HG02938 (cell line): ENCODE data around the gene GAS2.

Experiments used
- ATAC-seq: cut with Tn5 transposase; IDR thresholded peaks from one replicate; pipeline ENCODE4 v1.9.1; 2021; ENCODE audit warnings: mild to moderate bottlenecking, moderate library complexity; ENCODE audit not compliant: unreplicated experiment

The GAS2 gene

DNA sequence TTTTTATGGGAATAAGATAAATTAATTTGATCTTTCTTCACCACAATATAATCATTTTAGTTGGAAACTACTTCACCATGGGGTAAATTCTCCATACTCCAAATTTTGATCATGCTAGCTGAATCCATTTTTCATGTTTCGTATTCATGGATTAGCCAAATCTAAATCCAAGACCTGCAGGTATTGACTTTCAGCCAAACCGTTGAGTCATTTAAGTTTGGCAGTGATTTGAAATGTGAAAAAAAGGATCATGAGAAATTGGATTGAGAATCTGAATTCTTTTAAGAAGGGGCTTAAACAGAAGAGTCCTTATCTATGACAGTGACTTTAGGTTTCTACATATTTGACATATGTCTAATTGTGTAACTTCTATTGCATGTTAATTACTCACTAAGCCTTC is 5.3 kb downstream of the GAS2 start:
- ATAC-seq, result no peak

DNA sequence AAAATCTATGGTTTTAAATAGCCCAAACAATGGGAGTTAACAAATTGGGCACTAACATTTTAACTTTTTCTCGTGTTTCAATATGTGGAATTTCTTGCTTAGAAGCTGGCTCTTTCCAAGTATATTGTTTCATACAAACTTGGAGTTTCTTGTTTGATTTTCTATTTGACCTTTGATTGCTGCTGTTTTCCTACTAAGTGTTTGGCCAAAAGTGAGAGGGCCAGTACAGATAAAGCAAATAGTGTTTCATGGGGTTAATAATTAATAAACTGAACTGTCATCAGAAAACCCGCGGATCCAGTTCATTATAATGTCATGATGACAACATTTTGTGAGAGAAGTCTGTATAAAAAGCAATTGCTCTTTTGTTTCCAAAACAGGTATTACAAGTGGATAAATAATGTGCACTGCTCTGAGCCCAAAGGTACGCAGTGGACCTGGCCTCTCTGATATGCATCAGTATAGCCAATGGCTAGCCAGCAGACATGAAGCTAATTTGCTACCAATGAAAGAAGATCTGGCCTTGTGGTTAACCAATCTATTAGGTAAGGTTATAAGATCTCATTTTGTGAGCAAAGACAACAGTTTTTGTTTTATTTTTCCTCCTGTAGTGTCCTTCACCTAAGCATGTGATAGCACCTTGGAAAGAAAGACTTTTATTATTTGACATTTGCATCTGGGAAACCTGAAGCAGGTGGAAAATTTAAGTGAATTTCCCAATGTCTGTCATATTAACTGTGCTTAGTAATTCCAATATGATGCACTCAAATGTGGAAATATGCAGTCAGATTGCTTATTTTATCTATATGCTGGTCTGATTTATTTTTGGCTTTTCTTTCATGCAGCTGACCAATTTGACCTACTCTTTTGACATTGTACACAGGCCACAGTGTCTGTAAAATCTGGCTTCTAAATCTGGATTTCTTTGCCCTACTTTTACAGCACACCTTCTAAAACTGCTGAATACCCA is 8.3 kb downstream of the GAS2 start:
- ATAC-seq, result no peak

DNA sequence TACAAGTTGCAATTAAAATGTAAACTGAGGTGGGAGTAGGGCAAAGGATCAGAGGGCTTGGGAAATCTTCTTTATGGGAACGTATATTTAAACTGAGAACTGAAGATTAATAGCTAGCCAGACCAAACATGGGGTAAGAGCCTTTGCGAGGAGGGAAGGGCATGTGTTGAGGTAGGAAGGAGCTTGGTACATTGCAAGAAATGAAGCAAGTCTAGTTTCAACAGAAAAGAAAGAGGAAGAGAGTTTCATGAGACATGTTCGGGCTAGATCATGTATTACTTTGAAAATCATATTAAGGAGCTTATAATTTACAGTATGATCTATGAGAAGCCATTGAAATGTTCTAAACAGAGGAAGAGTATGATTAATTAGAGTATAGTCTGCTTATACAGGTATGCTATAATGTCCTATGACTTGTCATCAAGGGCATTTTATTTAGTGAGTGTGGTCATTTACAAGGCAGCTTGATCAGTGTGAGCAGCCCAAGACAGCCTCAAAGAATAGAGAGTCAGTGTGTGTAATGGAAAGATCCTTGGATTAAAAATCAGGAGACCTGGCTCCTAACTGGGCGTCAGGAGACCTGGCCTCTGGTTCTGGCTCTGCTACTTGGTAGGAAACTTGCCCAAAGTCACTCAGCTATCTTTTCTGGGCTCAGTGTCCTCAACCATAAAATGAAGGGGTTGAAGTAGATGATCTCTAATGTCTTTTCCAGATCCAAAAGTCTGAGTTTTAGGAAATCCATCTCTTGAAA is 10.9 kb downstream of the GAS2 start:
- peak; percentile 39 for ATAC-seq

DNA sequence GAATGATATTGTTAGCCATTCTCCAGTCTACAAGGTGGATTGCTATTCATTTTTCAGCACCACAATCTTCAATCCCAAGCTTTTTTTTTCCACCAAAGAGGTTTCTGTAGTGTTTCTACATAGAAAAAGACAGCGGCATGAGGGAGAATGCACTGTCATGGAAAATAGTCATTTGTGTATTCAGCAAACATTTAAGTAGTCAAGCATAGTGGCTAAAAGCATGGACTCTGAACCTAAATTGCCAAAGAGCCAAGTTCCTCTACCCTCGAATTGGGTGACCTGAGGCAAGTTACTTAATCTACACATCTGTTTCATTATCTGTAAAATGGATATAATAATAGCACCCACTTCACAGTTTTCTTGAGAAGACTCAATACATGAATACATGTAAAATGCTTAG is 14.2 kb downstream of the GAS2 start:
- no peak for ATAC-seq

DNA sequence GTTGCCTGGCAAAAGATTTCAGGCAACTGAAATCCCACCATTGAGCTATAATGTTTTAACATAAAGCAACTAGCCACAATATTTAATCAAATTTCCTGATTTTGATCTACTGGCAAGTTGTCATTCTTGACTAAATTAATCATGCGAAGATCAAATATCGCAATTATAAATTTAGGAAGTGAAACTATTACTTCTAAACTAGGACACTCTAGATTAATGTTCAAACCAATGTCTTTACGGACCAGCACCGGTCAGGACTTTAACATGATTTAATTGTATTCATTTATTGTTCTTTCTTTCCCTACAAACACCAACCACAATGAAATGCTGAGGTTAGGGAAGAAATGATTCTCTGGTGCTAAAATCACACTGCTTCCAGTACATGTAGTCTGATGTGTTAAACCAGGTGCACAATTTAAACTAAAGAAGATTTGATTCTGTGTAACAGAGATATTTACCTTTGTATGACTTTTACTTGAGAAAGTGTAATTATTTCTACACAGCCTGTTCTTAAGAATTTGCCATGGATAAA is 14.9 kb downstream of the GAS2 start:
- no peak for ATAC-seq

DNA sequence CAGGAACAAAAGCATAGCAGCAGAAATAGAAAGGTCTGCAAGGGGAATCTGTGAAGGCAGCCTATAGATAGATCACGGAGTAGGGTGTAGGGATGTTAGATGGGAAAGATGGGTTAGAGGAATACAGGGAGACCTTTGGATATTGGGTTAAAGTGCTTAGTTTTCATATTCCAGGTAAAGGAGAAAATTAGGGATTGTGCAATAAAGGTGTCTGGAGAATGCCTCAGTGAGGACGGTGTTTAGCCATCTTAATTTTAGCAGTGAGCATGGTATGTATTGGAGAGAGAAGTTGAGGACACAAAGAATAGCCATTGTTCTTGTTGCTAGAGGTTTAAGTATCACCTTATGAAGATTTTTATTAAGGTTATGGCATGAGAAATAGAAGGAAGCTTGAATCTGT is 17.7 kb downstream of the GAS2 start:
- no peak for ATAC-seq

DNA sequence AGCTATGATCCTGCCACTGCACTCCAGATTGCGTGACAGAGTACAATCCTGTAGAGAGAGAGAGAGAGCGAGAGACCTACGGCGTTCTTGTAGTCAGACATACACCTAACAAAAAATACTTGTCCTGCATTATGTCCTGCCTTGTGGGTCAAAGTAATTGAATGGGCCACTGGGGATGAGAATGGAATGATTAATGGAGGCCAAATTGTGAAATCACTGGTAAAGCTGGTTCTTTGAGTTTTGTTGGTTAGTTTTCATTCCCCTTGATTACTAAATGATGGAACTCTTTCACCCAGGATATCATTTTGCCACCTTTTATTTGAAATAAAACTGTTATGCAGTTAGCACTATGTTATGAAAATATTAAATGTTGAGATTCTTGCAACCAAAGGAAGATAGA is 18.7 kb downstream of the GAS2 start:
- no peak for ATAC-seq

DNA sequence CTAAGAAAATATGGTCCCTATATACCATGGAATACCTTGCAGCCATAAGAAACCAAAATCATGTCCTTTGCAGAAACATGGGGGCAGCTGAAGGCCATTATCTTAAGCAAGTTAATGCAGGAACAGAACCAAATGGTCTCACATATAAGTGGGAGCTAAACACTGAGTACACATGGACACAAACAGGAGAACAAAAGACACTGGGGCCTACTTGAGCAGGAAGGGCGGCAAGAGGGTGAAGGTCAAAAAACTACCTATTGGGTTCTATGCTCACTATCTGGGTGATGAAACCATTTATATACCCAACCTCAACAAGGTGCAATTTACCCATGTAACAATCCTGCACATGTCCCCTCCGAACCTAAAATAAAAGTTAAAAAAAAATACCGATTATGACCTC is 22.5 kb downstream of the GAS2 start:
- ATAC-seq, result no peak

DNA sequence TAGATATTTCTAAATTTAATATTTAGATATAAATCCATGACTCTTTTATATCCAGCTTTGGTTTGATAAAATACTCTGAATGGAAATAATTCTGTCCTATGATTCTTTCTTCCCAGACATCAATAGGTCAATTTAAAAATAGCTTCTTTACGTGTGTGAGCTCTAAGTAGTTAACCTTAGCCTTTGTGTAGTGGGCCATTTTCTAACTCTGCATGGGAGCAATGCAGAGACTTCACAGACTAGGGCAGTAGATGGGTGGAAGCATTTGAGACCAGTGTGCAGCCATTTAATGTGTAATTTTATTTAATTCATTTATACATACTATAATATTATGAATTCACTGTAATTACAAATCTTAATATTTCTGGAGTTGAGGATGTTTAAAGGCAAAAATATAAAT is 23.8 kb downstream of the GAS2 start:
- ATAC-seq, result no peak

DNA sequence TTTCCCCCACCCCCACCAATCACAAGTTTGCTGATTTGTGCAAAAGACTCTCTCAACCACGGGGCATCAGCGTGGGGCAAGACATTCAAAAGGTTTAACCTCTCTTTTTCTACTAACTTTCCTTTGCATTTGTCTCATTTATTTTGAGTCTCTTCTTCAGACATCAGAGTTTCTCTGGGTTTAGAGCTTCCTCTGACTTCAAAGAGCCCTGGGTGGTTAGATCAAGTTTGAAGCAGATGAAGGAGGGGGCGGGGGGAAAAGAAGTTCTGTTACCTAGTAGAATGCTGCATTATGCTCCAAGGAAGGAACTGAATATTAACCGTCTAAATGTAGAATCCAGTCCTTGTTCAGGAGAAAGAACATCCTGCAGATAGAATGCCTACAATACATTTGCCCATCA is 24.5 kb downstream of the GAS2 start:
- ATAC-seq, result no peak

DNA sequence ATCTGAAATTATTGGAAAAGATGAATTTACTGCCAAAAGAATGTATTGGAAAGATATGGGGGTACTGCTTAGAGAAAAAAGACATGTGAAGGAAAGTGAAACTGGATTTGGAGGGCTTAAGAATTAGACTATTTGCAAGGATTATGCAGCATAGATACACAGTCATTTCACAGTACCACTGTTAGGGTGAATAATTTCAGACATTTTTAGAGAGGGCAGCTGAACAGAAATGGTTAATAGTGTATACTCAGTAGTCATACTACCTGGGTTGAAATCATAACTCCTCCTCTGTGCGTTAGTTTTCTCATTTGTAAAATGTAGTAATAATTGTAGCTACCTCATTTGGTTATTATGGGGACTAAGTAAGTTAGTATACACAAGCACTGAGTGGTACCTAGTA is 33.0 kb downstream of the GAS2 start:
- ATAC-seq, result peak; percentile 68

DNA sequence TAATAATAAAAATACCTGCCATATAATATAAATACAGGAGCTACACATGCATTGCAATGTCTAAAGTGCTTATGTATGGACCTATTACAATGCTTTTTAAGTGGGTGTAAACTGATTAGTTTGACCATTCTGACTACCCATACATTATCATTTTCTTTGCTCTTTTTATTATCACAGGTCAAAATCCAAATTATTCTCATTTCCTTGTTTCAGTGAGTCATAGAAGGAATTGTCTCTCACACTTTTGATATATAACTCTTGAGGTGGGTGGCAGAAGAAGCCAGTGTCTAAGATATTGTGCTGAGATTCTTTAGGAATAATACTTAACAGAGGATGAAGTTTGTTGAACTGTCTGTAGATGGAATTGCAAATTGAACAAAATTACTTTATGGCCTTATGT is 35.6 kb downstream of the GAS2 start:
- ATAC-seq, result no peak

DNA sequence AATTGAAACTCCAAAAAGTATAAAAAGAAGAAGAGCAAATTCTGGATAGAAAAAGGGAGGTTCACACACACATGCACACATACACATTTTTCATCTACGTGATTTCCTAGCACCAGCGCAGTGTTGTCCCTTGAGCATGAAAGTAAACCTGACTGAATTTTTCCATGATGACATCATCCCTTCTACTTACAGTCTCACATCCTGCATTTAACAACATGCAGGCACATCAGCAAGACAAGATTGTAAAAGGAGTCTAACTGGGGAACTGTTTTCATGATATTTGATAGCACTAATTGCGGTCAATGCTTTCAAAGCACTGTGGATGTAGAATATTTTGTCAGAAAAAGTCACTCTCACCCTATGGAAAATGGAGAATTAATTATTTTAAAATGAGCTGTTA is 36.6 kb downstream of the GAS2 start:
- ATAC-seq, result peak; percentile 57

DNA sequence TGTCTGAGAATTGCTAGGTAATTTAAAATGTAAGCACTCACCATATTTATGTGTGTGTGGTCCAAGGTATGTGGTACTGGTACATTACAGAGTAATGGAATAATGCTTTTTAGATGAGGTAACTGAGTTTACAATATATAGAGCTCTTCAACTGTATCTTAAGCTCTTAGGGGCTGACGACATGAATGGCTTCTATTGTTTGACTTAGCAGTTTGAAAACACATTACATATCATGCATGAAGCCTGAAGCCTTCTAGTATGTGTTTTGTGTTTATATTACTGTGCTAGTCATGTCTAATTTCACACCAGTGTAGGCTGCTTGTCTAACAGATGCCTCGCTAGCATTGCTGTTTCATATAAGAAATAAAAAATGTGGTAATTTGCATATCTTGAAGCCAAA is 37.2 kb downstream of the GAS2 start:
- no peak for ATAC-seq

DNA sequence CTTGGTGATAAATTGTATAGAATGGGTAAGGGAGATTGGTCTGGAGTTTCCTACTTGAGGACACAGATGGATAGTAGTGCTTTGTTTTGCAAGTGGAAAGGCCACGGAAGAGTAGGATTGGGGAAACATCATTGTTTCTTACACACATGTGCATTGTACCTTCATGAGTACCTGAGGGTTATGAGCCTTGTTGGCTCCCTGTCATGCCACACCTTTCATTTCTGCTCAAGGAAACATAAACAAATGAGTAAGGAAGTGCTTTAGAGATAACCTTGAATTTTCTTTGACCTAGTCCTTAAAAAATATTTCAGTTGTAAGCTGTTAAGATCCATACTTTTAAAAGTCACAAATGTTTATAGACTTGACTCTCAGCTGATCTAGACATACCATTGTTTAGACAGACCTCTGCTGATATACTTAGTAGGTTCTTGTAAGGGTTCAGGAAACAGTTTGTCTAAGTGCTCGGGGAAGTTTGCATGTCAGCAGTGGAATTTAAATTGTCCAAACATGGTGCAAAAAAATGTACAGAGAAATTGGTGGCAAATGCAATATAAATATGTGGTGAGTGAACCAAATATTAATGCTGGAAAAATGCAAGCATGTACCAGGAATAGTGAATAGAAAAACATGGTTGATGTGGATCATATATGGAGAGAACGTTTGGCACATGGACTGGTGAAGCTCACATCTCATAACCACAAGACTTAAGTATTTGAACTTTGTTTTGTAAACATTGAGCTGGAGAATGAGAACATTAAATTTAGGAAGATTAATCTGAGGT is 40.9 kb downstream of the GAS2 start:
- ATAC-seq, result no peak

DNA sequence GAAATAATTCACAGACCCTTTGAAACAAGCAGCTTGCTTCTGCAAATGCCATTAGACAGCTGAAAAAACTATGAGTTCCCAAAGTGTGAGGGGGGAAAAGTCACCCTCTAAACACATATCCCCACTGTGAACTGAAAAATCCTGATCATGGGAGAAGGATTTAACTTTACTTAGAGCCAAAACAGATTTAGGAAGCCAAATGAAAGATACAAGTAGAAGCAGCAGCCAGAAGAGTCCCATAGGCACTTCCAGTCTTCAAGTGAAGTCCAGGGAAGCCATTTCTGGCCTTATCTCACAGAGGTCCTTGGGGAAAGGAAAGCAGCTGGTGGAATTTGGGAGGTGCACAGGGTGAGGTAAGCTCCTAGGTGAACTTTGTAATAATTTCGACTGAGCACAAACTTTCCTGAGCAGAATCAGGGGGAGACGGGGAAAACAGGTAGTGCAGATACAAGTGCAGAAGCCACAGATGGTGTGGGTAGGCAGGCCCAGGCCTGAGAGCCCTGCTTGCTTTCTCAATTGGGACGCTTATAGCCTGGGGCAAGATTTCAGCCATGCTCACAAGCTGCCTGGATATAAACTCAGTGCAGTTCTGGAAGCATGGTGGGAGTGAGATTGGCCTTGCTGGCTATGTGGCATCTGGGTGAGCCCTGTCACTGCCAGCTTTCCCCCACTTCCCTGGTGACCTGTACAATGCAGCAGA is 44.8 kb downstream of the GAS2 start:
- no peak for ATAC-seq

DNA sequence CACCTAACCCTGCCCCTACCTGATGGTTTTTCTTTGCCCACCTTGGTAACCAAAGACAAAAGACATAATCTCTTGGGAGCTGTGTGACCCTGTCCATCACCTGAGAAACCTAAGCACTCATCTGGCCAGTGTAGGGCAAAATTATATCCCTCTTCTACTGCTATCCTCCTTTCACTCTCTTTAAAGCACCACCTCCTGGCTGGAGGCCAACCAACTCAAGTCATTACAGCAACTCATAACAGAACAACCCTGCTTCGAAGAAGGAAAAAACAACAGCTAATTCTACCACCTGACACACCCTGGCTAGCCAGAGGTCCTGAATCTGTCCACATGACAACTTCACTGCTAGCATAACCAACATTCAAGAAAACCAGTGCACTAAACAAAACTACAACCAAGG is 45.5 kb downstream of the GAS2 start:
- no peak for ATAC-seq

DNA sequence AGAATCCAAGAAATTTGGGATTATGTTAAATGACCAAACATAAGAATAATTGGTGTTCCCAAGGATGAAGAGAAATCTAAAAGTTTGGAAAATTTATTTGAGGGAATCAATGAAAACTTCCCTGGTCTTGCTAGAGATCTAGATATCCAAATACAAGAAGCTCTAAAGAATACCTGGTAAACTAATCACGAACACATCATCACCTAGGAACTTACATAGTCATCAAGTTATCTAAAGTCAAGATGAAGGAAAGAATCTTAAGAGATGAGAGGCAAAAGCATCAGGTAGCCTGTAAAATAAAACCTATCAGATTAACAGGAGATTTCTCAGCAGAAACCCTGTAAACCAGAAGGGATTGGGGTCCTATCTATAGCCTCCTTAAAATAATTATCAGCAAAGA is 46.9 kb downstream of the GAS2 start:
- ATAC-seq, result no peak

DNA sequence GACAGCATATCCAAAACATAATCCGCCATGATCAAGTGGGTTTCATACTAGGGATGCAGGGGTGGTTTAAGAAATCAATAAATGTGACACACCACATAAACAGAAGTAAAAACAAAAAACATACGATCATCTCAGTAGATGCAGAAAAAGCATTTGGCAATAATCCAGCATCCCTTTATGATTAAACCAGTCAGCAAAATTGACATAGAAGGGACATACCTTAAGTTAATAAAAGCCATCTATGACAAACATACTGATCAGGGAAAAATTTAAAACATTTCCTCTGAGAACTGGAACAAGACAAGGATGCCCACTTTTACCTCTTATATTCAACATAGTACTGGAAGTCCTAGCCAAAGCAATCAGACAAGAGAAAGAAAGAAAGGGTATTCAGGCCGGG is 49.6 kb downstream of the GAS2 start:
- no peak for ATAC-seq

DNA sequence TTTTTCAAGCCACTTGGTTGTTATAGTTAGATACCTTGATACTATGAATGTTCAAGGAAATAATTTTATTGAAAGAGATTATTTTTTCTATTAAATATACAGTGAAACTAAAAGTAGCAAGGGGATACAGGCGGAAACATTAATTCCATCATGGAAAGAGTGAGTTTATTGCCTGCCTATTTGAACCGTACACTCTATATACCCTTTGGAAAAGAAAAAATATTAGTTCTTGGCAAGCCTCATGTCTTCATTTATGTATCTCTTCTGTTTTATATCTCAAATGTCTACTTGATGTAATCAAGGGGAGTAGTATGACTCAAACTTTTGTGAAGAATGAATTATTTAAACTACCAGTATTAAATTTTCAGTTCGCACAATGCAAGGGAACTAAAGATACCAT is 54.0 kb downstream of the GAS2 start:
- ATAC-seq, result no peak

DNA sequence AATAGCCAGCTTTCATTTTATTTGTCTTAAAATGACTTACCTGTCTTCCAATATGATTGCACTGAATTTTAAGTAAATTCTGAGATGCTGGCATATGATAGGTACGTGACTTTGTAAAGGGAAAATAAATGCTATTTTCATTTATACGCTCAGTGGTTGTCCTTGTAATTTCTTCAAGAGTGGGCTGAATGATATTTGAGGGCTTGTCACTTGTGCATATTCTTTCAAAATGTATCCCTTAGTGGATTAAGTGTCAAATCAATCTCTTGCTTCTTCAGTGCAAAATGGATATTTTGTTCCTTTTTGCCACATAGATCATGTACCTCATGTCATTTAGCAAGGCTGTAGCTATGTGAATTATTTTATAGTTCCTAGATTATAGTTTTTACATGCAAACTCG is 56.9 kb downstream of the GAS2 start:
- ATAC-seq, result no peak
